ENCODE results near the gene SLC24A1. TPM values are rescaled to one million over a fixed set of nuclear protein-coding genes. Genes with fewer than 3 reads are reported as not detected.

Gene SLC24A1
- polyA plus RNA-seq, 1 donor (not counting 4 experiments of a cell fraction or from before 2014, with no cell fraction given) = 4.0 TPM

DNA sequence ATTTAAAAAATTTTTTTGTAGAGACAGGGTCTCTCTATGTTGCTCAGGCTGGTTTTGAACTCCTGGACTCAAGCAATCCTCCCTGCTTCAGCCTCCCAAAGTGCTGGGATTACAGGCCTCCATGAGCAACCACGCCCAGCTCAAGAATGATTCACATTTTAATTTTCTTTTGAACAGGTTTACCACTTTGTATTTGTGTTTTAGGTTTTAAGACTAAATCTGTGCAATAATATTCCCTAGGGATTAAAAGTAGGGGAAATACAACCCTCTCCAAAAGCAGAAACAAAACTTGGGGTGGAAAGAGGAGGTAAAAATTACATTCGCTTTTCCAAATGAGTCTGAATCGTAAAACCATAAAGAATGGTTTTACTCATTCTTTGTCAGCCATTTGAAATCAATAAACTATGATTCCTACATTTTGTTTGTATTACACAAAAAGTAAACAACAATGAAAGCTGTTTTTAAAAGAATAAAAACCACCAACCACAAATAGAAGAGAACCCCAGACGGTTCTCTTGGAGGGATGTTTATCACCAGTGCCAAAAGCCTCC, 37.8 kb downstream of the SLC24A1 start:
- H3K36me3 ChIP-seq (ENCODE audit: control insufficient read depth in 2 of 2, extremely low read depth in 1 of 2, insufficient read depth in 2 of 2, low read length in 2 of 2) = peaks cover 0 to 5% of the 10 kb centered on the region in 2 experiments
- dilution Hi-C loops (cut with MboI; ENCODE audit: extremely low pct_ligation_motif_present, low sequenced_read_pairs) = no loop called here
- FAIRE-seq = no peak

DNA sequence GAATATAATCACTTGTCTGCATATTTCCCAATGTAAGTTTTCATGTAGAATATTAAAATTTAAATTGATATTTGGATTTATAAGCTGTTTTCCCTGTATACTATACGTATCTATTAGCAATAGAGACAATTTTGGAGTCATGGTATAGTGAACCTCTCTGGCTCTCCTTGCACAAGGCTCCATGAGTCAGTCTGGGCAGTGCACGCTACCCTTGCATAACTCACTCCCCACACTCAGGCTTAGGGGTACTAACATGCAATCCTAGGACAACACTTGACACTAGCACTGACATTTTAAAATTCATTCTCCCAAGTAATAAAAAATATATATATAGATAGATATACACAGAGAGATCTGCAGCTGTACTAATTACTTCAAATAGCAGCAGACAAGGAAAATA, 39.2 kb downstream of the SLC24A1 start:
- H3K4me2 ChIP-seq (ENCODE audit: control insufficient read depth, extremely low read depth, insufficient read depth, low read depth, low read length) = no peak overlapping the region
- no peaks in the 10 kb centered on the region for H3K79me2 ChIP-seq (ENCODE audit: control insufficient read depth, insufficient read depth, low read length)
- no peak for DNase-seq (ENCODE audit: low read depth, low spot score)
- no peaks in the 10 kb centered on the region for H3K9me3 ChIP-seq (ENCODE audit: control insufficient read depth, low read depth, low read length)
- no peaks in the 10 kb centered on the region for H4K20me1 ChIP-seq (ENCODE audit: control insufficient read depth, extremely low read depth, insufficient read depth, low read length)
- no peak overlapping the region for H3K27ac ChIP-seq (ENCODE audit: control insufficient read depth, insufficient read depth, low read length)
- FAIRE-seq = no peak
- peaks cover 0 to 4% of the 10 kb centered on the region in 2 experiments for H3K36me3 ChIP-seq (ENCODE audit: control insufficient read depth in 2 of 2, extremely low read depth in 1 of 2, insufficient read depth in 2 of 2, low read length in 2 of 2)
- H2AFZ ChIP-seq (ENCODE audit: control insufficient read depth, low read length) = no peak overlapping the region
- no peaks in the 10 kb centered on the region for H3K27me3 ChIP-seq (ENCODE audit: control insufficient read depth, extremely low read depth, insufficient read depth, low read length)
- no peaks in the 10 kb centered on the region for H3K9me1 ChIP-seq (ENCODE audit: control insufficient read depth, extremely low read depth, insufficient read depth, low read length)
- H3K4me1 ChIP-seq (ENCODE audit: control insufficient read depth, extremely low read depth, insufficient read depth, low read length) = peaks cover 2% of the 10 kb centered on the region
- dilution Hi-C loops (cut with MboI; ENCODE audit: extremely low pct_ligation_motif_present, low sequenced_read_pairs) = no loop called here
- no peak overlapping the region for H3K9ac ChIP-seq (ENCODE audit: control insufficient read depth, extremely low read depth, insufficient read depth, low read length)
- TF ChIP-seq EZH2 (IDR thresholded peaks at IDR 0.05; ENCODE audit: low read length) = no peak
- TF ChIP-seq, protein P1, sequence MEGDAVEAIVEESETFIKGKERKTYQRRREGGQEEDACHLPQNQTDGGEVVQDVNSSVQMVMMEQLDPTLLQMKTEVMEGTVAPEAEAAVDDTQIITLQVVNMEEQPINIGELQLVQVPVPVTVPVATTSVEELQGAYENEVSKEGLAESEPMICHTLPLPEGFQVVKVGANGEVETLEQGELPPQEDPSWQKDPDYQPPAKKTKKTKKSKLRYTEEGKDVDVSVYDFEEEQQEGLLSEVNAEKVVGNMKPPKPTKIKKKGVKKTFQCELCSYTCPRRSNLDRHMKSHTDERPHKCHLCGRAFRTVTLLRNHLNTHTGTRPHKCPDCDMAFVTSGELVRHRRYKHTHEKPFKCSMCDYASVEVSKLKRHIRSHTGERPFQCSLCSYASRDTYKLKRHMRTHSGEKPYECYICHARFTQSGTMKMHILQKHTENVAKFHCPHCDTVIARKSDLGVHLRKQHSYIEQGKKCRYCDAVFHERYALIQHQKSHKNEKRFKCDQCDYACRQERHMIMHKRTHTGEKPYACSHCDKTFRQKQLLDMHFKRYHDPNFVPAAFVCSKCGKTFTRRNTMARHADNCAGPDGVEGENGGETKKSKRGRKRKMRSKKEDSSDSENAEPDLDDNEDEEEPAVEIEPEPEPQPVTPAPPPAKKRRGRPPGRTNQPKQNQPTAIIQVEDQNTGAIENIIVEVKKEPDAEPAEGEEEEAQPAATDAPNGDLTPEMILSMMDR (optimal IDR thresholded peaks at IDR 0.05 in 1 of 3, IDR thresholded peaks at IDR 0.05 in 1 of 3, conservative IDR thresholded peaks at IDR 0.05 in 1 of 3; ENCODE audit: extremely low read depth in 1 of 3, insufficient read depth in 2 of 3, low read length in 3 of 3) = no peak
- H3K4me3 ChIP-seq (ENCODE audit: control insufficient read depth in 2 of 3, extremely low read depth in 1 of 3, insufficient read depth in 2 of 3, low read depth in 1 of 3, low read length in 3 of 3) = no peak overlapping the region

More for the DNA sequence above, 37.8 kb downstream of the SLC24A1 start:
- Histone ChIP-seq H3K79me2 (ENCODE audit: control insufficient read depth, insufficient read depth, low read length) (no peaks in the 10 kb centered on the region), H3K9ac (ENCODE audit: control insufficient read depth, extremely low read depth, insufficient read depth, low read length) (no peak overlapping the region), H3K27ac (ENCODE audit: control insufficient read depth, insufficient read depth, low read length) (no peak overlapping the region), H3K9me1 (ENCODE audit: control insufficient read depth, extremely low read depth, insufficient read depth, low read length) (no peaks in the 10 kb centered on the region), H3K27me3 (ENCODE audit: control insufficient read depth, extremely low read depth, insufficient read depth, low read length) (no peaks in the 10 kb centered on the region), H3K4me3 (ENCODE audit: control insufficient read depth in 2 of 3, extremely low read depth in 1 of 3, insufficient read depth in 2 of 3, low read depth in 1 of 3, low read length in 3 of 3) (no peak overlapping the region), H3K4me1 (ENCODE audit: control insufficient read depth, extremely low read depth, insufficient read depth, low read length) (peaks cover 15% of the 10 kb centered on the region), H4K20me1 (ENCODE audit: control insufficient read depth, extremely low read depth, insufficient read depth, low read length) (no peaks in the 10 kb centered on the region), H3K9me3 (ENCODE audit: control insufficient read depth, low read depth, low read length) (no peaks in the 10 kb centered on the region), H2AFZ (ENCODE audit: control insufficient read depth, low read length) (no peak overlapping the region), H3K4me2 (ENCODE audit: control insufficient read depth, extremely low read depth, insufficient read depth, low read depth, low read length) (no peak overlapping the region)
- DNase-seq (ENCODE audit: low read depth, low spot score) = no peak
- TF ChIP-seq EZH2 (IDR thresholded peaks at IDR 0.05; ENCODE audit: low read length) = no peak

DNA sequence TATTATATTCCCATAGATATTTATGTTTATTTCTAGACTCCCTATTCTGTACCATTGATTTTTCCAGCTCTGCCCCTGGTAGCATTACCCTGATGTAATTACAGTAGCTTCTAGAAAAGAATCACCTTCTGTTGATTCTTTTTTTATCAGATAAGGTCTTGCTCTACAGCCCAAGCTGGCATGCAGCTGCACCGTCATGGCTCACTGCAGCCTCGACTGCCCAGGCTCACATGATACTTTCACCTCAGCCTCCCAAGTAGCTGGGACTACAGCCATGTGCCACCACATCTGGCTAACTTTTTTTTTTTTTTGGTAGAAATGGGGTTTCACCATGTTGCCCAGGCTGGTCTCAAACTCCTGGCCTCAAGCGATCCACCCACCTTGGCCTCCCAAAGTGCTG, 41.8 kb downstream of the SLC24A1 start:
- Histone ChIP-seq H3K36me3 (ENCODE audit: control insufficient read depth in 2 of 2, extremely low read depth in 1 of 2, insufficient read depth in 2 of 2, low read length in 2 of 2) (peaks cover 0 to 1% of the 10 kb centered on the region in 2 experiments), H2AFZ (ENCODE audit: control insufficient read depth, low read length) (no peak overlapping the region), H3K9me1 (ENCODE audit: control insufficient read depth, extremely low read depth, insufficient read depth, low read length) (no peaks in the 10 kb centered on the region), H3K27ac (ENCODE audit: control insufficient read depth, insufficient read depth, low read length) (no peak overlapping the region), H3K4me3 (ENCODE audit: control insufficient read depth in 2 of 3, extremely low read depth in 1 of 3, insufficient read depth in 2 of 3, low read depth in 1 of 3, low read length in 3 of 3) (no peak overlapping the region), H3K27me3 (ENCODE audit: control insufficient read depth, extremely low read depth, insufficient read depth, low read length) (no peaks in the 10 kb centered on the region), H3K9ac (ENCODE audit: control insufficient read depth, extremely low read depth, insufficient read depth, low read length) (no peak overlapping the region), H3K4me1 (ENCODE audit: control insufficient read depth, extremely low read depth, insufficient read depth, low read length) (no peaks in the 10 kb centered on the region), H3K79me2 (ENCODE audit: control insufficient read depth, insufficient read depth, low read length) (no peaks in the 10 kb centered on the region), H3K9me3 (ENCODE audit: control insufficient read depth, low read depth, low read length) (no peaks in the 10 kb centered on the region), H3K4me2 (ENCODE audit: control insufficient read depth, extremely low read depth, insufficient read depth, low read depth, low read length) (no peak overlapping the region), H4K20me1 (ENCODE audit: control insufficient read depth, extremely low read depth, insufficient read depth, low read length) (no peaks in the 10 kb centered on the region)
- TF ChIP-seq, protein P1 (optimal IDR thresholded peaks at IDR 0.05 in 1 of 3, IDR thresholded peaks at IDR 0.05 in 1 of 3, conservative IDR thresholded peaks at IDR 0.05 in 1 of 3; ENCODE audit: extremely low read depth in 1 of 3, insufficient read depth in 2 of 3, low read length in 3 of 3) = no peak
- no peak for TF ChIP-seq EZH2 (IDR thresholded peaks at IDR 0.05; ENCODE audit: low read length)
- FAIRE-seq (no peak), DNase-seq (ENCODE audit: low read depth, low spot score) (no peak)
- dilution Hi-C loops (cut with MboI; ENCODE audit: extremely low pct_ligation_motif_present, low sequenced_read_pairs) = no loop called here

Measured in keratinocyte (primary cell).